Mesendoderm (in vitro differentiated cells): ENCODE results near the gene HSPB2.

Experiments
- DNase-seq: peaks from one replicate; pipeline ENCODE4 v3.0.0; 2013
- H2AK5ac ChIP-seq: 2 replicates; pipeline ENCODE4 v1.6.1; 2013; ENCODE audit warnings: low read length, inconsistent platforms
- H2BK120ac ChIP-seq: 2 replicates; pipeline ENCODE4 v1.6.1; 2013; ENCODE audit warnings: low read depth, mild to moderate bottlenecking, low read length, moderate library complexity, mixed read lengths
- H2BK15ac ChIP-seq: replicated peaks from 2 replicates; pipeline ENCODE4 v1.6.1; 2013; ENCODE audit warnings: low read depth, mild to moderate bottlenecking, moderate library complexity
- H2BK5ac ChIP-seq: 2 replicates; pipeline ENCODE4 v1.6.1; 2013; ENCODE audit warnings: low read length, inconsistent platforms
- H3K18ac ChIP-seq: 2 replicates; pipeline ENCODE4 v1.6.1; 2013; ENCODE audit warnings: mild to moderate bottlenecking, low read length, mixed read lengths
- H3K23ac ChIP-seq: one replicate; pipeline ENCODE4 v1.6.1; 2013; ENCODE audit warnings: low read length
- H3K27ac ChIP-seq: 2 replicates; pipeline ENCODE4 v1.5.1; 2013; ENCODE audit warnings: low read depth, mild to moderate bottlenecking, inconsistent platforms, low read length, moderate library complexity
- H3K27me3 ChIP-seq: 2 replicates; pipeline ENCODE4 v1.6.1; 2013; ENCODE audit warnings: low read length, control low read depth, mild to moderate bottlenecking, inconsistent platforms; ENCODE audit not compliant: insufficient read depth, poor library complexity
- H3K36me3 ChIP-seq: 2 replicates; pipeline ENCODE4 v1.6.1; 2013; ENCODE audit warnings: low read length, inconsistent platforms; ENCODE audit not compliant: control insufficient read depth, insufficient read depth
- H3K4ac ChIP-seq: one replicate; pipeline ENCODE4 v1.6.1; 2013; ENCODE audit warnings: low read depth, mild to moderate bottlenecking, low read length, moderate library complexity
- H3K4me1 ChIP-seq: 2 replicates; pipeline ENCODE4 v1.6.1; 2013; ENCODE audit warnings: low read depth, low read length, inconsistent platforms; ENCODE audit not compliant: control insufficient read depth
- H3K4me2 ChIP-seq: 2 replicates; pipeline ENCODE4 v1.6.1; 2013; ENCODE audit warnings: low read length
- H3K4me3 ChIP-seq: 2 replicates; pipeline ENCODE4 v1.5.1; 2013; ENCODE audit warnings: mild to moderate bottlenecking, low read length
- H3K56ac ChIP-seq: one replicate; pipeline ENCODE4 v1.6.1; 2013; ENCODE audit warnings: low read length
- H3K79me1 ChIP-seq: 2 replicates; pipeline ENCODE4 v1.6.1; 2013; ENCODE audit warnings: low read length, inconsistent platforms
- H3K79me2 ChIP-seq: 2 replicates; pipeline ENCODE4 v1.6.1; 2013; ENCODE audit warnings: mild to moderate bottlenecking, low read length; ENCODE audit not compliant: control insufficient read depth, insufficient read depth
- H3K9ac ChIP-seq: 2 replicates; pipeline ENCODE4 v1.6.1; 2013; ENCODE audit warnings: low read length, inconsistent platforms
- H4K5ac ChIP-seq: one replicate; pipeline ENCODE4 v1.6.1; 2013; ENCODE audit warnings: low read length
- H4K8ac ChIP-seq: one replicate; pipeline ENCODE4 v1.6.1; 2013; ENCODE audit warnings: low read depth, mild to moderate bottlenecking, control low read depth, low read length, moderate library complexity
- WGBS: extraction: QIAGEN DNeasy Blood & Tissue Kit; methylation state at CpG from one replicate; pipeline ENCODE4 v1.1.7; 2013; ENCODE audit warnings: low lambda C conversion rate, missing lambda C conversion rate; ENCODE audit not compliant: insufficient coverage; ENCODE audit errors: extremely low coverage; 5-methylcytosine and 5-hydroxymethylcytosine counted together

Gene HSPB2

DNA sequence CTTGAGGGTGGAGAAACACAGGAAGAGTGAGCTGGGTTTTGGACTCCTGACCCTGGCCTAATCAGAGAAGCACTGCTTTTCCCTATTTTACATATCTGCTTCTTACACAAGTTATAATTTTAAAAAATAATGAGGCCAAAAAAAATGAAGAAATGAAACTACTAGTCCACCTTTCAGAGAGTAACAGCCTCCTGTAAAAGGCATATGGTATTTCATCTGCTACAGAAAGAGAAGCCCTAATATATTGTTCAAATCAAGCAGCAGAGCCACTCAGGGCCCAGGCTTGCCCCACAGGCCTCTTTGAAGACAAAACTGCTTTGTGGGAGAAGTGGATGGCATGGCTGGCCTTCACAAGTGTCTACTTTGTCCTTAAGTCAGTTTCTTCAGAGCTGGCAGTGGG, 34.6 kb downstream of the HSPB2 start:
- Histone ChIP-seq H3K23ac (no peak overlapping the region), H3K79me1 (no peaks in the 10 kb centered on the region), H3K27ac (no peak overlapping the region), H4K5ac (no peak overlapping the region), H3K4ac (no peak overlapping the region), H3K79me2 (no peaks in the 10 kb centered on the region), H3K4me1 (no peaks in the 10 kb centered on the region), H2AK5ac (no peak overlapping the region), H3K56ac (no peak overlapping the region), H2BK15ac (no peak overlapping the region), H4K8ac (no peak overlapping the region), H3K36me3 (no peaks in the 10 kb centered on the region), H3K18ac (no peak overlapping the region), H3K4me2 (no peak overlapping the region), H3K27me3 (no peaks in the 10 kb centered on the region), H2BK5ac (no peak overlapping the region), H2BK120ac (no peak overlapping the region), H3K9ac (no peak overlapping the region), H3K4me3 (no peak overlapping the region)
- DNase-seq: no peak

DNA sequence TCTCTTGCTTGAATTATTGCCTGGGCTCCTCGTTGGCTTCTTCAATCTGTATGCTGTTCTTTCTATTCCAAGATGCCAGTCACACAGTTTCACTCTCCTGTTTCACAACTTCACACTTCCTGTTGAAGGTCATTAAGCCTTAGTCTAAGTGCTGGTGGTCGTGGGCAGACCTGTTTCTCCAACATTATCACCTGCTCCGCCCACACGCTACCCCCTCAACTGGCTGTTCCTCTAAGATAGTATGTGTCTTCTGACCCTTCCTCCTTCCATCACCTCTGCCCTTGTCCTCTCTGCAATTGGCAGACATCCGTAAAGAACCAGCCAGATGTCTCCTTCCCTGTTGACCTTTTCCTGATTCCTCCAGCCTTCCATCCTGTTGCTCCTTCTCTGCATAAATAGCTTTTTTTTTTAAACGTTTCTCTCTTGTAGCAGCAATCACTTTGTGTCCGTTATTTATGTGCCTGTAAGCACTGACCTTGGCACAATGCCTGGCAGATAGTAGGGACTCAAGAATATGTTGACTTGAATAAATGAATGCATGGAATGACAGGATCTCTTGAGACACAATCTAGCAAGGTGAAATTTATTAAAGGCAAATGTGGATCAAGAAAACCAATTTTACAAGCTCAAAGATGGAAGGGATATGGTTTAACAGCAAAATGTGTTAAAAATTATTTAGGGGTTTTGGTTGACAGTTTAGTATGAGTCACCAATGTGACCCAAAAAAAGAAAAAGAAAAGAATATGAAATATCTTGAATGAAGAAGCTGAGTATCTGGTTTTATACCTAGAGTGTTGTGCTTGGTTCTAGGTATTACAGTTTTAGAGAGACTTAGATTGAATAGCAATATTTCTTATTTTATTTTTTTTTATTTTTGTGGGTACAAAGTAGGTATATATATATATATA, 37.2 kb downstream of the HSPB2 start:
- H2AK5ac ChIP-seq: no peak overlapping the region
- no peaks in the 10 kb centered on the region for H3K36me3 ChIP-seq
- H3K79me2 ChIP-seq: no peaks in the 10 kb centered on the region
- no peak for DNase-seq
- no peak overlapping the region for H3K18ac ChIP-seq
- no peak overlapping the region for H4K5ac ChIP-seq
- no peak overlapping the region for H3K4me2 ChIP-seq
- H3K9ac ChIP-seq: no peak overlapping the region
- H3K23ac ChIP-seq: no peak overlapping the region
- no peak overlapping the region for H3K4me3 ChIP-seq
- H3K27me3 ChIP-seq: no peaks in the 10 kb centered on the region
- no peak overlapping the region for H4K8ac ChIP-seq
- no peak overlapping the region for H3K4ac ChIP-seq
- H3K79me1 ChIP-seq: no peaks in the 10 kb centered on the region
- H3K4me1 ChIP-seq: no peaks in the 10 kb centered on the region
- H2BK120ac ChIP-seq: no peak overlapping the region
- no peak overlapping the region for H2BK5ac ChIP-seq
- no peak overlapping the region for H3K27ac ChIP-seq
- no peak overlapping the region for H2BK15ac ChIP-seq
- no CpG with 5 or more reads among the region's 7 CpGs for WGBS
- H3K56ac ChIP-seq: no peak overlapping the region

DNA sequence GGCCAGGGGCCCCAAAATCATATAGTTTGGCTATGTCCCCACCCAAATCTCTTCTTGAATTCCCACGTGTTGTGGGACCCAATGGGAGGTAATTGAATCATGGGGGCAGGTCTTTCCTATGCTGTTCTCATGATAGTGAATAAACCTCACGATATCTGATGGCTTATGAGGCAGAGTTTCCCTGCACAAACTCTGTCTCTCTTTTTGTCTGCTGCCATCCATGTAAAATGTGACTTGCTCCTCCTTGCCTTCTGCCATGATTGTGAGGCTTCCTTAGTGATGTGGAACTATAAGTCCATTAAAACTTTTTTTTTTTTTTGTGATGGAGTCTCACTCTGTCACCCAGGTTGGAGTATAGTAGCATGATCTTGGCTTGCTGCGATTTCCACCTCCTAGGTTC, 39.0 kb downstream of the HSPB2 start:
- H3K79me2 ChIP-seq: no peaks in the 10 kb centered on the region
- no peak overlapping the region for H3K4me3 ChIP-seq
- H3K4me2 ChIP-seq: no peak overlapping the region
- H2BK120ac ChIP-seq: no peak overlapping the region
- WGBS: no CpG with 5 or more reads among the region's 3 CpGs
- DNase-seq: no peak
- no peak overlapping the region for H2AK5ac ChIP-seq
- H2BK15ac ChIP-seq: no peak overlapping the region
- no peak overlapping the region for H3K23ac ChIP-seq
- no peaks in the 10 kb centered on the region for H3K79me1 ChIP-seq
- no peak overlapping the region for H4K5ac ChIP-seq
- no peak overlapping the region for H3K27ac ChIP-seq
- H3K4ac ChIP-seq: no peak overlapping the region
- H3K4me1 ChIP-seq: no peaks in the 10 kb centered on the region
- H3K18ac ChIP-seq: no peak overlapping the region
- no peaks in the 10 kb centered on the region for H3K36me3 ChIP-seq
- H3K27me3 ChIP-seq: no peaks in the 10 kb centered on the region
- no peak overlapping the region for H4K8ac ChIP-seq
- no peak overlapping the region for H2BK5ac ChIP-seq
- no peak overlapping the region for H3K56ac ChIP-seq
- H3K9ac ChIP-seq: no peak overlapping the region

DNA sequence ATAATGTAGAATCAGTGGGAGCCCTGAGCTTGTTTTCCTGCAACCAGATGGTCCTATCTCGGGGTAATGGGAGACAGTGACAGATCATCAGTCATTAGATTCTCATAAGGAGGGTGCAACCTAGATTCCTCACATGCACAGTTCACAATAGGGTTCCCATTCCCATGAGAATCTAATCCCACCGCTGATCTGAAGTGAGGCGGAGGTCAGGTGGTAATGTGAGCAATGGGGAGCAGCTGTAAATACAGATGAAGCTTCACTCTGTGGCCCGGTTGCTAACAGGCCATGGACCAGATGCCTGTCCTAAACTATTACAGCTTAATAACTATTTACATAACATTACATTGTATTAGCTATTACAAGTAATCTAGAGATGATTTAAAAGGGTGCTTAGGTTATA, 41.6 kb downstream of the HSPB2 start:
- no CpG with 5 or more reads among the region's 4 CpGs for WGBS

DNA sequence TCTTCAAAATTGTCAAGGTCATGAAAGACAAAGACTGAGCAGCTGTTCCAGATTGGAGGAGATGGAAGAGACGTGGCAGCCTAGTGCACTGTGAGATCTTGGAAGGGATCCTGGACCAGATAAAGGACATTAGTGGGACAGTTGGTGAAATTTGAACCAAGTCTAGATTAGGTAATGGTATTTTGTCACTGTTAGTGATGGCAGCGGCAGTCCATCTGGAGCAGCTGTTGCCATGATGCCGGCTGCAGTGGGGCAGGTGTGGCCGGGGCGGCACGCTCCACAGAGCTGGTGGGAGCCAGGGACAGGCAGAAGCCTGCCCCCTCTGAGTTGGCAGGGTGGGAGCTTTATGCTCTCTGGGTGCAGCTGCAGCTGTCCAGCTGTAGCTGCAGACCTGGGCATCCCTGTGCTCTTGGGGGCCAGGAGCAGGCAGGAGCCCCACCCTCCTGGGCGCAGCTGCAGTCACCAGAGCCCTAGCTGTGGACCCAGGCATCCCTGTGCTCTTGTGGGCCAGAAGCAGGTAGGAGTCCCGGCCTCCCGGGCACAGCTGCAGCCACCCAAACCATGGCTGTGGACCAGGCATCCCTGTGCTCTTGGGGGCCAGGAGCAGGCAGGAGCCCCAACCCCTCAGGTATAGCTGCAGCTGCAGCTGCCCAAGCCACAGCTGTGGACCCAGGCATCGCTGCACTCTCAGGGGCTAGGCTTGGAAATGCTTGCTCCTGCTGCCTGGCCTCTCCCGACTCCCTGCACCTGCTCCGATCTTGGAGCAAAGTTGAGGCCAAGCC, 45.3 kb downstream of the HSPB2 start:
- Histone ChIP-seq H3K56ac (no peak overlapping the region), H3K27ac (no peak overlapping the region), H3K9ac (no peak overlapping the region), H3K79me1 (no peaks in the 10 kb centered on the region), H3K23ac (no peak overlapping the region), H2AK5ac (no peak overlapping the region), H3K4ac (no peak overlapping the region), H3K4me2 (no peak overlapping the region), H2BK120ac (no peak overlapping the region), H4K5ac (no peak overlapping the region), H3K36me3 (no peaks in the 10 kb centered on the region), H3K4me1 (peaks cover 4% of the 10 kb centered on the region), H4K8ac (no peak overlapping the region), H3K18ac (no peak overlapping the region), H2BK5ac (no peak overlapping the region), H3K79me2 (no peaks in the 10 kb centered on the region), H3K27me3 (no peaks in the 10 kb centered on the region), H3K4me3 (no peak overlapping the region), H2BK15ac (no peak overlapping the region)
- DNase-seq: no peak
- WGBS: no CpG with 5 or more reads among the region's 12 CpGs

More for the DNA sequence above, 41.6 kb downstream of the HSPB2 start:
- Histone ChIP-seq H3K4ac (no peak overlapping the region), H3K36me3 (no peaks in the 10 kb centered on the region), H3K79me2 (no peaks in the 10 kb centered on the region), H4K5ac (no peak overlapping the region), H3K4me3 (no peak overlapping the region), H3K18ac (no peak overlapping the region), H3K4me2 (no peak overlapping the region), H4K8ac (no peak overlapping the region), H3K56ac (no peak overlapping the region), H3K27me3 (no peaks in the 10 kb centered on the region), H3K27ac (no peak overlapping the region), H2BK5ac (no peak overlapping the region), H2BK15ac (no peak overlapping the region), H3K79me1 (no peaks in the 10 kb centered on the region), H3K4me1 (no peaks in the 10 kb centered on the region), H3K23ac (no peak overlapping the region), H2AK5ac (no peak overlapping the region), H2BK120ac (no peak overlapping the region), H3K9ac (no peak overlapping the region)
- DNase-seq: no peak
